ENCODE measurements around the gene WDFY2.

DNA sequence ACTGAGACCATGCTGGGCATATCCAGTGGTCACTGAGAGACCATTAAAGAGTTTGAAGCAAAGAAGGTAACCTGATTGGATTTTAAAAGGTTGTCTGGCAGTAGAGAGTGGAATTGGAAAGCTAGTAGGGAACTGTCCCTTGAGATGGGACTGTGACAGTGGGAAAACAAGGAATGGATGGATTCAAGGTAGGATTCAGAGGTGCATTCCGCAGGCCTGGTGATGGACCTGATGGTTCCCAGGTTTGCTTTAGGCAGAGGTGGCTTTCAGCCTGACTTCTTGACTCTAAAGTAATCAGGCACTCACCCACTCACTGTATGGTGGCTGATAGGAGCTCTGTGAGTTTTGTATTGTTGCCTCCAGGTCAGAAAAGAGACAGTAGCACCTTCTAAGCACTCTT lies 146.7 kb downstream of the WDFY2 start:
- TF ChIP-seq SP2 (IDR thresholded peaks at IDR 0.05; ENCODE audit: low read length) (no peak), ASH2L (IDR thresholded peaks at IDR 0.05; ENCODE audit: low read length) (no peak), TAF7 (optimal IDR thresholded peaks at IDR 0.05; ENCODE audit: borderline replicate concordance, low read depth, low read length) (no peak), CTCF (IDR thresholded peaks at IDR 0.05; ENCODE audit: control extremely low read depth in 1 of 3, insufficient read depth in 1 of 3, low read depth in 1 of 3, low read length in 3 of 3) (no peak), BRCA1 (IDR thresholded peaks at IDR 0.05; ENCODE audit: low read depth, low read length) (no peak), POLR2A (IDR thresholded peaks at IDR 0.05; ENCODE audit: control extremely low read depth in 1 of 2, low read depth in 2 of 2, low read length in 2 of 2) (no peak), ZNF274 (IDR thresholded peaks at IDR 0.05; ENCODE audit: borderline replicate concordance, extremely low read depth, low read length) (no peak), RBBP5 (IDR thresholded peaks at IDR 0.05; ENCODE audit: borderline replicate concordance, low read depth, low read length) (no peak), CBX5 (IDR thresholded peaks at IDR 0.05; ENCODE audit: low read depth, low read length) (no peak), RFX5 (IDR thresholded peaks at IDR 0.05; ENCODE audit: borderline replicate concordance, low read depth, low read length) (no peak)

Measured in H1 (cell line).